Renal cortex interstitium (tissue), 11 donors: ENCODE results near the gene UHRF2. TPM values are rescaled to one million over a fixed set of nuclear protein-coding genes. Genes with fewer than 3 reads are reported as not detected.
"Not testable (repeated sequence)": the region's sequence is repeated elsewhere in the genome, so short reads cannot be mapped to it uniquely, and the experiment has no call there.

Experiments used
- DNase-seq, 11 donors: peaks; one replicate each; pipeline ENCODE4 v3.0.0-alpha.2; 2013; ENCODE audit warnings: low read depth in 9 of 11, low spot score in 4 of 11; ENCODE audit errors: extremely low read depth in 1 of 11
- polyA plus RNA-seq, 3 donors: library from polyadenylated mRNA; unstranded; fragments of 120-200 nt; gene quantifications; one replicate each; pipeline ENCODE4 v1.2.1, GENCODE V29; 2013; ENCODE audit not compliant: insufficient read length in 3 of 3

Gene UHRF2
- polyA plus RNA-seq, 3 donors = 59.3 to 80.7 (median 77.8) TPM

DNA sequence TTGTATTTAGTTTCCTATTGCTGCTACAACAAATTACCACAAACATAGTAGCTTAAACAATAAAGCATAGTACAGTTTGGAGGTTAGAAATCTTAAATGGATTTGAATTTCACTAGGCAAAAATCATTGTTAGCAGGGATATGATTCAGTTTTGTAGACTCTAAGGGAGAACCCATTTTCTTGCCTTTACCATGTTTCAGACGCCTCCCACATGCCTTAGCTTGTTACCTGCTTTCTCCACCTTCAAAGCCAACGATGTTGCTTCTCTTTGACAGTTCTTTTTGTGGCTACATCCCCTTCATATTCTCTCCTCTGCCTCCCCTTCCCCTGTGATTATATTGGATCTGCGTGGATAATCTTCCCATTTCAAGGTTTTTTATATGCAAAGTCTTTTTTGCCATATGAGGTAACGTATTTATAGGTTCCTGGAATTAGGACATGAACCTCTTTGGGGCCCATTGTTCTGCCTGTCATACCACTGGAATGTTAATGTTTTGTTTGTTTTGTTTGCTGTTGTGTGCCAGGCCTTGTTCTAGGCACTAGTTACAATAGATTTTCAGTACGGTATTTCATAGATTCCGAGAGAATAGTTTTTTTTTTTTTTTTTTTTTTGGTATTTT is 54.1 kb downstream of the UHRF2 start:
- no peak for DNase-seq

DNA sequence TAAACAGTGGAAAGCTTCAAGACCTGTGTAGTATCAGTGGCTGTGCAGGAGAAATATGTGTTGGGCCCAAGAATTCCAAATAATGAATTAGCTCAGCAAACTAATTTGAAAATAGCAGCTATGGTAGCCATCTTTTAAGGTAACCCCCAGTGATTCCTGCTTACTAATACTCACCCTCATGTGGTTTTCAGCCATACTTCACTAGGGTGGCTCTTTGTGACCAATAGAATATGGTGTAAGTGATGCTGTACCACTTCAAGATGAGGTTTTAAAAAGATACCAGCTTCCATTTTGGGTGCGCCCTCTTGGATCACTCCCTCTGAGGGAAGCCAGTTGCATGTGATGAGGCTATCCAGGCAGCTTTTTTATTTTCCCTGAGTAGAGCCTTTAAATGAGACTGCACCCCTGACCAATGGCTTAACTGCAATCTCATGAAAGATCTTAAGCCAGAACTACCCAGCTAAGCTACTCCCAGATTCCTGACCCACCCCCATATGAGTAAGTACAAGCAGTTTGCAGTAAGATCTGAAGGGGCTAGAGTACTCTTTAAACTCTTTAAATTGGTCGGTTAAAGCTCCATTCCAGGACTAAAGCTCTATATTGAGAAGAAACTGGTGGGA is 58.3 kb downstream of the UHRF2 start:
- DNase-seq = no peak

GRCh38 chr9:6473151-6473550 is 60.2 kb downstream of the UHRF2 start:
- DNase-seq = no peak

DNA sequence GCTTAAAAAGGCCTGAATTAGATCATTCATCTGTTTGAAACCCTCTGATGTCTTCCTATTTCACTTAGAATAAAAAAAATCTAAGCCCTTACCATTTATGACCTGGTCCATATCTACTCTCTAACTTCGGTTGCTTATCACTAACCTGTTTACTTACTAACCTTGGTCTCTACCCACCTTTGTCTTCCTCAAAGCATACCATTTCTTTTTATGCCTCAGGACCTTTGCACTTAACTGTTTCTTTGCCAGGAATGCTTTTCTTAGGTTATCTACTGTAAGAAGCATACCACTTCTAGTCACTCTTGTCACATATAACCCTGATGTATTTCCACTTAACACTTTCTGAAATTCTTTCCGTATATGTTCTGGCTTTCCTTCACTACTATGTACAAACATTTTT is 67.0 kb downstream of the UHRF2 start:
- no peak for DNase-seq

GRCh38 chr9:6484210-6484609 is 71.2 kb downstream of the UHRF2 start:
- DNase-seq = no peak

DNA sequence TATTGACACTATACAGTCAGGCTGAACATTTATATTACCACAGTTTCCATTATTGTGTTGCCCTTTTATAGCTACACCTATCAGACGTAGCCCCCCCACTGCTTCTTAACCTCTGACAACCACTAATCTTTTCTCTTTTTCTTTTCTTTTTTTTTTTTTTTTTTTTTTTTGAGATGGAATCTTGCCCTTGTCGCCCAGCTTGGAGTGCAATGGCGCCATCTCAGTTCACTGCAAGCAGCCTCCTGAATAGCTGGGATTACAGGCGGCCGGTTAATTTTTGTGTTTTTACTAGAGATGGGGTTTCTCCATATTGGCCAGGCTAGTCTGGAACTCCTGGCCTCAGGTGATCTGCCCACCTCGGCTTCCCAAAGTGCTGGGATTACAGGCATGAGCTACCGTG is 75.4 kb downstream of the UHRF2 start:
- no peak for DNase-seq

DNA sequence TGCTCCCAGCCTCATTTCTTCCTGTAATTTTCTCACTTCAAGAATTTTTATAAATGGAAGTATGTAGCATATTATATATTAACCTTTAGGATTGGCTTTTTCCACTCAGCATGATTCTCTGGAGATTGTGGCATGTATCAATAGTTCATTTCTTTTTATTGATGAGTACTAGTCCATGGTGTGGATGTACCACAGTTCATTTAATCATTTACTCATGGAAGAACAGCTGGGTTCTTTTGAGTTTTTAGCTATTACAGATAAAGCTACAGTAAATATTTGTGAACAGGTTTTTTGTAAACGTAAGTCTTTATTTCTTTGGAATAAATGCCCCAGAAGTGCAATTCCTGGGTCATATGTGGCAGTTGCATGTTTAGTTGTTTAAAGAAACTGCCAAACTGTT is 76.1 kb downstream of the UHRF2 start:
- DNase-seq = no peak

DNA sequence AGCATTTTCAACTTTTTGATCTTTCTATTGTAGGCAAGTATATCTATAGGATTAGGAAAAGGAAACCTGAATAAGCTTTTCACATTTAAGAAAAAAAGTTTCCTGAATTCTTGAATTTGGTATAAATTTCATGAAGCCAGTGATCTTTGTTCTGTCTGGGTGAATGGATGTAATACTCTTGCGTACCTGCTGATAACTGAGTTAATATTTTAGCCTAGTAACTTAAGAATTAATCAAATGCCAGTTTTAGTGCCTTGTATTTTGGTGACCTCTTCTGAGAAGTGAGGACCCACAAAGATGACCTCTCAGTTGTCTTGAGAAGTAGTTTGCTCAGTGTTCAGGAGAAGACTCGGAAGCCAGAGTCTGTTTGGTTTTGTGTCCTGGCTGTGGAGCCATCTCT is 77.9 kb downstream of the UHRF2 start:
- DNase-seq = no peak

DNA sequence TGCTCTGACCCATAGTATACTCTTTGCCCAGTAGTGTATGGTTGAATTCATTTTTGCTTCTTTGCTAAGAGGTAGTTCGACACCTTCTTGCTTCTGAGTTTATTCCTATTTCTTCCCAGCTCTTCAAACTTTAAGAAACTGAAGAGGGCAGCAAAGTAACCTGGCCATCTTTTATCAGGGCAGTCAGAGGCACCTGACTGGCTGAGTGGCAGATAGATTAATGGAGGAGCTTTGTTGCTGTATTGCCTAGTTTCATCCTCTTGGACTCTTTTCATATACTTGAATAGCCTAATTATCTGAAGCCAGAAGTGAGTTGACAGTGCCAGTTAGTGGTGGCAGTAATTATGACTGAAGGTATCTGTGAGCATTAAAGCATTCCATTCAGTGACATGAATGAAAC is 82.5 kb downstream of the UHRF2 start:
- DNase-seq = no peak

DNA sequence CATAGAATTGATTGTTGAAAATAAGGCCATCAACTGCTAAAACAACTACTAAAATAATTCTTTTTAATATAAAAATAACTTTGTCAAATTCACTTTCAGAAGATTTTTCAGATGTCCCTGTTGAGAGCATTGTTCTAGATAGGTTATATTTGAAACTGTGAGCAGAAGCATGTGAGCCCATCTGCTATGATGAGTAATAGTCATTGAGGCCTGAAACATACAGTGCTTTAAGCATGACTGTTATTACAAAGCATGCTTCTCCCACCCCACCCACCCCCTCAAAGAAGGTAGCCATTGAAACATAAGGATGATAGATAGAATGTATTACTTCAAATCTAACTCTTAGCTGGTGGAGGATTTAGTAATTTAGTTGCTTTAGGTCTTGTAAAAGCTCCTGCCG is 86.0 kb downstream of the UHRF2 start:
- DNase-seq = no peak

DNA sequence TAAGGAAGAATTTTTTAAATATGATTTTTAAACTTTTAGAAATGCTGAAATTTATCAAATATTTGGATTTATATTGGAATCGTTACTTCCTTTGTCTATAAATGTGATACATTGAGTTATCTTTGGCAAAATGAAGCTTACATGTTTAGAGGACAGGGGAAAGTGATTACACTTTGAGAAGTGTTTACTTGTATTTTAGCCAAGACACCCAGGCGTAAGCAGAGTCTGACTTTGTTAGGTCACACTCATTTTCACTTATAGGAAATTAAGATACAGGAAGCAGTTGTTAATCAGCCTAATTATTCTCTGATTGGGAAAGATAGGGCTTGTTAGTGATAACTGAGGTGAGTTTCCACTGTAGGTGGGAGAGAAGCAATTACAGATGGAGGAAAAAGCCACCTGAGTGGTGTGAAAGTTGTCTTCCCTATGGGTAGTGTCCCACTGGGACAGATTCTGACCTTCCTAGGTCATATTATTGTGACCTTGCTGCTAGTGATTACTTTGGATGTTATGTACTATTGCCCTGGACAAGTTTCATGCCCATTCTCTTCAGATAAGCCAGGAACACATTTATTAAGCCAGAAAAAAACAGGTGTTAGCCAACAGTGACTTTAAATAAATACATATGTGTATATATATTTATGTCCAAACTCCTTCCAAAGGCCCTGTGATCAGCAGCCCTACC is 88.7 kb downstream of the UHRF2 start:
- no peak for DNase-seq

DNA sequence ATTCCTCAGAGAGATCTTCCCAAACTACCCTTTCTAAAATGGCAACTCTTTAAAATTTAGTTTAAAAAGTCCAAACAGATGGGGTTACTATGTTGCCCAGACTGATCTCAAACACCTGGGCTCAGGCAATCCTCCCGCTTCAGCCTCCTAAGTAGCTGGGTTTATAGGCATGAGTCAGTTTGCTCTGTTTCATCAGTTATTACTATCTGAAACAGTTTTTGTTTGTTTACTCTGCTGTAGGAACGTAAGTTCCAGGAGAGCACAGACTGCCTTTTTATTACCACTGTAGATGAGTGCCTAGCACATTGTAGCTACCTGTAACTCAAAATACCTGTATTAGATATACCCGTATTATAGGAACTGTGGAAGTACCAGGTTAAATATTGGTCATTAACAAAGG is 89.4 kb downstream of the UHRF2 start:
- no peak for DNase-seq

- DNase-seq = no peak
These were observed 93.6 kb downstream of the UHRF2 start for GRCh38 chr9:6506571-6506970.

- no peak for DNase-seq
These were observed 99.2 kb downstream of the UHRF2 start for GRCh38 chr9:6512085-6512657.

GRCh38 chr9:6522263-6522662 is 109.3 kb downstream of the UHRF2 start:
- DNase-seq = no peak

GRCh38 chr9:6525326-6526045 is 112.5 kb downstream of the UHRF2 start:
- no peak for DNase-seq

DNA sequence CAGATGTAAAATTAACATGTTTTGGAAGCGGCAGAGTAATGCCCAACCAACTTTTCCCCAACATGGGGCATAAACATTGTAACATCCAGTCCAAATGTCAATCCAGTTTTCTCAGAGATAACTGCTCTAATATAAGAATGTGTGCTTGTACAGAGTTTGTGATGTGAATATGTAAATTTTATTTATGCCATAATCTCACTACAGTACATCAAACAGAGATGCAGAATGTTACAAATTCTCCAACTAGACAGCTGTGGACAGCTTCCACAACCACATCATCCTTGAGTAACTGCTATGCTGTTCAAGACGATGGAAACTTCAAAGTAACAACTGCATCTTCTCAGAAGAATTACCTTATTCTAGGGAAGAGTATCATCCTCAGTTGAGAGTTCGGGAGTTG is 122.6 kb downstream of the UHRF2 start:
- no peak for DNase-seq

- no peak for DNase-seq
These were observed 125.7 kb downstream of the UHRF2 start for GRCh38 chr9:6538666-6539071.

- DNase-seq = not testable (repeated sequence)
These were observed 129.6 kb downstream of the UHRF2 start for GRCh38 chr9:6542617-6543016.

DNA sequence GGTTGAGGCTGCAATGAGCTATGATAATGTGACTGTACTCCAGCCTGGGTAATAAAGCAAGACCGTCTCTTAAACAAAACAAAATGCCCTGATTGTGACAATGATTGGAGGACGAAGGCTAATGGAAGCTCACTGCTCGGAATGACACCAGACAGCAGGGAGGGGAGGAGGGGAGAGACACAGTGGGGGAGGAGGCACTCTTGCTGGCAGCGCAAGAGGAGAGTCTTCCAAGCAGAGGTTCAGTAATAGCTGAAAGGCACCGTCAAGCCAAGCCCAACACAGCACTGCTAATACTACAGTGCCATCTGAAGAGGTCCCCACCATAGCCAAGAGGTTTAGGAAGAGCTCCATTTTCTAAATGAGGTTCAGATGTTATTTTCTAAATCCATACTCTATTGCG is 130.2 kb downstream of the UHRF2 start:
- no peak for DNase-seq
